B cell (primary cell): ENCODE results near the gene GGT7.

Experiments used
- EZH2 ChIP-seq: IDR thresholded peaks from 2 replicates; pipeline ENCODE4 v1.6.1; 2012; ENCODE audit warnings: borderline replicate concordance, low read depth, mild to moderate bottlenecking, moderate library complexity, low read length; ENCODE audit not compliant: insufficient read depth, poor library complexity, severe bottlenecking
- TF ChIP-seq, protein P1 (sequence below): fragments of 200-600 bp; IDR thresholded peaks from one replicate; pipeline ENCODE4 v1.8.0; 2022; ENCODE audit warnings: antibody characterized with exemption, mild to moderate bottlenecking

- TF ChIP-seq, protein P1, sequence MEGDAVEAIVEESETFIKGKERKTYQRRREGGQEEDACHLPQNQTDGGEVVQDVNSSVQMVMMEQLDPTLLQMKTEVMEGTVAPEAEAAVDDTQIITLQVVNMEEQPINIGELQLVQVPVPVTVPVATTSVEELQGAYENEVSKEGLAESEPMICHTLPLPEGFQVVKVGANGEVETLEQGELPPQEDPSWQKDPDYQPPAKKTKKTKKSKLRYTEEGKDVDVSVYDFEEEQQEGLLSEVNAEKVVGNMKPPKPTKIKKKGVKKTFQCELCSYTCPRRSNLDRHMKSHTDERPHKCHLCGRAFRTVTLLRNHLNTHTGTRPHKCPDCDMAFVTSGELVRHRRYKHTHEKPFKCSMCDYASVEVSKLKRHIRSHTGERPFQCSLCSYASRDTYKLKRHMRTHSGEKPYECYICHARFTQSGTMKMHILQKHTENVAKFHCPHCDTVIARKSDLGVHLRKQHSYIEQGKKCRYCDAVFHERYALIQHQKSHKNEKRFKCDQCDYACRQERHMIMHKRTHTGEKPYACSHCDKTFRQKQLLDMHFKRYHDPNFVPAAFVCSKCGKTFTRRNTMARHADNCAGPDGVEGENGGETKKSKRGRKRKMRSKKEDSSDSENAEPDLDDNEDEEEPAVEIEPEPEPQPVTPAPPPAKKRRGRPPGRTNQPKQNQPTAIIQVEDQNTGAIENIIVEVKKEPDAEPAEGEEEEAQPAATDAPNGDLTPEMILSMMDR = no peak
- no peak for TF ChIP-seq EZH2
Observed at GRCh38 chr20:34884260-34884659, 11.6 kb upstream of the GGT7 start.
